RCC 7860 (cell line): ENCODE measurements around the gene FAM43A.

ENCODE experiments used
- DNase-seq: peaks from one replicate; pipeline ENCODE4 v3.0.0-alpha.2; 2015; ENCODE audit warnings: low spot score
- FAIRE-seq: peaks from 2 replicates; lab custom pipeline; 2012; peaks lifted over from hg19 to GRCh38; lab: Jason Lieb, UNC

Gene FAM43A

DNA sequence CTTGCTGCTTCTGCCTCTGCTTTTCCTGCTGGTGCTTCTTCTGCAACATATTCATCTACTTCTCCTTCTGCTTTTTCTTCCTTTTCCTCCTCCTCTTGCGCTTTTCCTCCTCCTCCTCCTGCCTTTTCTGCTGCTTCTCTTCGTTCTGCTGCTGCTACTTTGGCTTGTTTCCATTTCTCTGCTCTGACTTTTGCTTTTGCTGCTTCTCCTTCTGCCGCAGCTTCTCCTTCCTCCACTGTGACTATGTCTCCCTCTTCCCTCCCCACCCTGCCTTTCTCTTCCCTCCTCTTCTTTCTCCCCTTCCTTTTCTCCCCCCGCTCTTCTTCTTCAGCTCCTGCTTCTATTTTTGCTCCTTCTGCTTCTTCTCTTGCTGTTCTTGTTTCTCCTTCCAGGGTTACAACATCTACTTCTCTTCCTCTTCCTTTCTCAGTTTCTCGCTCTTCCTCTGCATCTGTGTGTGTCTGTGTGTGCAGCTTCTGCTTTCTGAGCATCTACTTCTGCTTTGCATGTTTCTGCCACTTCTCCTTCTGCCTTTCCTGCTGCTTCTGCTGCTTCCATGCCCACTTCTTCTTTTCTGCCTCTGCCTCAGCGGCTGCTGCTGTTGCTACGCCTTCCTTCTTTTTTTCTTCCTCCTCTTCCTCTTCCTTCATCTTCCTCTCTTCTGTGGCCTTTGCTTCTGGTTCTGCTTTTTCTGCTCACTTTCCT, 51.4 kb downstream of the FAM43A start:
- DNase-seq (no peak), FAIRE-seq (no peak)
